CD14-positive monocyte (primary cell): ENCODE results near the gene BCAS4. TPM values are rescaled to one million over a fixed set of nuclear protein-coding genes. Genes with fewer than 3 reads are reported as not detected.
A peak's percentile ranks its signal among the peaks of the same experiment; 100 is the strongest.

ENCODE experiments used
- DNase-seq, 3 donors: peaks; one replicate each; pipeline ENCODE4 v3.0.0-alpha.2; 2011 to 2022
- H2AFZ ChIP-seq: 2 replicates; pipeline ENCODE4 v1.6.0; 2012; ENCODE audit warnings: mild to moderate bottlenecking, low read depth, low read length, inconsistent platforms; ENCODE audit not compliant: insufficient read depth, poor library complexity, severe bottlenecking
- H3K27ac ChIP-seq, 2 donors: 1 replicate in 1 of 2; 2 replicates in 1 of 2; pipeline ENCODE4 v1.5.1; 2012 to 2013; ENCODE audit warnings: low read length in 2 of 2, control low read depth in 1 of 2, inconsistent platforms in 1 of 2, low read depth in 1 of 2, mild to moderate bottlenecking in 1 of 2
- H3K27me3 ChIP-seq, 2 donors: one replicate each; pipeline versions ENCODE4 v1.6.0 to v1.6.1; 2011 to 2013; ENCODE audit warnings: low read length in 2 of 2; ENCODE audit not compliant: control insufficient read depth in 2 of 2, insufficient read depth in 2 of 2
- H3K36me3 ChIP-seq, 2 donors: replicated peaks in 1 of 2; 1 replicate in 1 of 2; 2 replicates in 1 of 2; pipeline versions ENCODE4 v1.5.1 to v1.6.1; 2012 to 2013; ENCODE audit warnings: low read length in 2 of 2, control low read depth in 1 of 2, inconsistent platforms in 1 of 2, mild to moderate bottlenecking in 1 of 2; ENCODE audit not compliant: insufficient read depth in 2 of 2, control insufficient read depth in 1 of 2
- H3K4me1 ChIP-seq, 2 donors: 1 replicate in 1 of 2; 2 replicates in 1 of 2; pipeline versions ENCODE4 v1.5.1 to v1.6.1; 2012 to 2013; ENCODE audit warnings: low read length in 2 of 2, control low read depth in 1 of 2, inconsistent platforms in 1 of 2, mild to moderate bottlenecking in 1 of 2, moderate library complexity in 1 of 2; ENCODE audit not compliant: insufficient read depth in 2 of 2, control insufficient read depth in 1 of 2
- H3K4me2 ChIP-seq: replicated peaks from 2 replicates; pipeline ENCODE3; 2012; ENCODE audit warnings: low read length, moderate library complexity, mild to moderate bottlenecking; ENCODE audit not compliant: poor library complexity, severe bottlenecking; ENCODE audit errors: extremely low read depth
- H3K4me3 ChIP-seq, 3 experiments: fragments of 200-600 bp in 1 of 3; sonication (generic) in 1 of 3; replicated peaks in 1 of 3; 1 replicate in 2 of 3; 2 replicates in 1 of 3; pipeline ENCODE4 v1.5.1; 2011 to 2013; ENCODE audit warnings: low read length in 3 of 3, mild to moderate bottlenecking in 3 of 3, control low read depth in 2 of 3, low read depth in 2 of 3, inconsistent platforms in 1 of 3, moderate library complexity in 1 of 3
- H3K79me2 ChIP-seq: 2 replicates; pipeline ENCODE4 v1.6.0; 2012; ENCODE audit warnings: mild to moderate bottlenecking, control low read depth, inconsistent platforms, low read length, moderate library complexity; ENCODE audit not compliant: insufficient read depth
- H3K9ac ChIP-seq: 2 replicates; pipeline ENCODE4 v1.6.0; 2017; ENCODE audit warnings: low read length, mild to moderate bottlenecking; ENCODE audit not compliant: insufficient read depth, poor library complexity, severe bottlenecking
- H3K9me3 ChIP-seq, 2 donors: replicated peaks in 1 of 2; 1 replicate in 1 of 2; 2 replicates in 1 of 2; pipeline versions ENCODE4 v1.5.1 to v1.6.1; 2012 to 2013; ENCODE audit warnings: low read length in 2 of 2, control low read depth in 1 of 2; ENCODE audit not compliant: control insufficient read depth in 1 of 2, insufficient read depth in 1 of 2
- H4K20me1 ChIP-seq: 2 replicates; pipeline ENCODE4 v1.6.0; 2012; ENCODE audit warnings: mild to moderate bottlenecking, low read length, control low read depth, moderate library complexity; ENCODE audit not compliant: insufficient read depth
- H3K27ac Mint-ChIP-seq, 7 donors: one replicate each; pipeline ENCODE4 v1.8.0; 2020; ENCODE audit warnings: mild to moderate bottlenecking in 7 of 7, mixed read lengths in 7 of 7, moderate library complexity in 6 of 7, inconsistent platforms in 2 of 7
- H3K27me3 Mint-ChIP-seq, 3 donors: one replicate each; pipeline ENCODE4 v1.8.0; 2021 to 2022; ENCODE audit warnings: low read depth in 3 of 3, mild to moderate bottlenecking in 3 of 3, mixed read lengths in 3 of 3, moderate library complexity in 3 of 3, inconsistent platforms in 1 of 3
- H3K36me3 Mint-ChIP-seq, 2 donors: one replicate each; pipeline ENCODE4 v1.8.0; 2020; ENCODE audit warnings: mixed read lengths in 2 of 2, inconsistent platforms in 1 of 2, mild to moderate bottlenecking in 1 of 2
- H3K4me1 Mint-ChIP-seq: one replicate; pipeline ENCODE4 v1.8.0; 2020; ENCODE audit warnings: mild to moderate bottlenecking, mixed read lengths
- H3K4me3 Mint-ChIP-seq, 2 donors: one replicate each; pipeline ENCODE4 v1.8.0; 2020; ENCODE audit warnings: mild to moderate bottlenecking in 2 of 2, mixed read lengths in 2 of 2, moderate library complexity in 1 of 2
- H3K9me3 Mint-ChIP-seq, 7 donors: one replicate each; pipeline ENCODE4 v1.8.0; 2020 to 2022; ENCODE audit warnings: mixed read lengths in 7 of 7, mild to moderate bottlenecking in 6 of 7, moderate library complexity in 6 of 7, inconsistent platforms in 2 of 7
- CTCF ChIP-seq: fragments of 200-600 bp; IDR thresholded peaks from one replicate; pipeline ENCODE4 v1.8.0; 2022; ENCODE audit warnings: antibody characterized with exemption, mild to moderate bottlenecking
- WGBS: methylation state at CpG from one replicate; pipeline ENCODE4 v1.1.5; 2013; ENCODE audit warnings: missing lambda C conversion rate; ENCODE audit not compliant: insufficient coverage; 5-methylcytosine and 5-hydroxymethylcytosine counted together
- intact Hi-C, 2 donors: fragments of 100-400 bp; cut with micrococcal nuclease; formaldehyde crosslinking; loops; one replicate each; pipeline versions ENCODE4 v1.15.0 to v1.15.1; 2023
- polyA plus RNA-seq, 3 donors: library from polyadenylated mRNA; depleted of rRNA in 1 of 3; unstranded in 2 of 3; stranded (reverse) in 1 of 3; fragments of 300-500 nt in 2 of 3; fragments of >200 nt in 1 of 3; fragmentation: Illumina TruSeq in 2 of 3; gene quantifications; 1 replicate in 2 of 3; 2 replicates in 1 of 3; pipeline ENCODE4 v1.2.3, GENCODE V29; 2012 to 2021

BCAS4 gene
- polyA plus RNA-seq, 3 donors, result 0.16 to 1.0 (median 0.69) TPM

- Mint-ChIP-seq H3K4me3 (no peak overlapping the region), H3K27ac (peak overlapping the region in 2 of 7 donors; percentile 31 to 46), H3K36me3 (peaks cover 0 to 2% of the 10 kb centered on the region in 2 donors), H3K27me3 (peaks cover 0 to 3% (median 2%) of the 10 kb centered on the region in 3 donors), H3K9me3 (no peaks in the 10 kb centered on the region), H3K4me1 (peaks cover 6% of the 10 kb centered on the region)
- no peak overlapping the region for H3K4me2 ChIP-seq
- H3K4me1 ChIP-seq, result peaks cover 4 to 5% of the 10 kb centered on the region in 2 donors
- no peaks in the 10 kb centered on the region for H3K79me2 ChIP-seq
- no peaks in the 10 kb centered on the region for H4K20me1 ChIP-seq
- no peak overlapping the region for H3K9ac ChIP-seq
- H3K4me3 ChIP-seq, result no peak overlapping the region
- intact Hi-C loops, result no loop called here
- no peaks in the 10 kb centered on the region for H3K36me3 ChIP-seq
- TF ChIP-seq CTCF, result no peak
- no peaks in the 10 kb centered on the region for H3K9me3 ChIP-seq
- no peak overlapping the region for H2AFZ ChIP-seq
- 93% methylated on average over 7 of the region's 9 CpGs for WGBS
- no peaks in the 10 kb centered on the region for H3K27me3 ChIP-seq
- H3K27ac ChIP-seq, result no peak overlapping the region
- no peak for DNase-seq
Measured at GRCh38 chr20:50843331-50844276, 48.7 kb downstream of the BCAS4 start.

- no peak for DNase-seq
- no peaks in the 10 kb centered on the region for H3K9me3 Mint-ChIP-seq
- Histone ChIP-seq H4K20me1 (no peaks in the 10 kb centered on the region), H2AFZ (no peak overlapping the region), H3K27me3 (no peaks in the 10 kb centered on the region), H3K9me3 (no peaks in the 10 kb centered on the region), H3K36me3 (no peaks in the 10 kb centered on the region), H3K4me1 (peaks cover 12 to 13% of the 10 kb centered on the region in 2 donors), H3K4me3 (no peak overlapping the region), H3K27ac (no peak overlapping the region), H3K79me2 (no peaks in the 10 kb centered on the region), H3K4me2 (no peak overlapping the region), H3K9ac (no peak overlapping the region)
- H3K27me3 Mint-ChIP-seq, result peaks cover 0 to 4% (median 3%) of the 10 kb centered on the region in 3 donors
- H3K27ac Mint-ChIP-seq, result peak overlapping the region in 1 of 7 donors; percentile 24
- no peak overlapping the region for H3K4me3 Mint-ChIP-seq
- intact Hi-C loops, result no loop called here
- H3K36me3 Mint-ChIP-seq, result peaks cover 0 to 2% of the 10 kb centered on the region in 2 donors
- WGBS, result 95% methylated on average over 8 of the region's 9 CpGs
- peaks cover 16% of the 10 kb centered on the region for H3K4me1 Mint-ChIP-seq
- no peak for TF ChIP-seq CTCF
Measured at GRCh38 chr20:50844430-50845100, 49.7 kb downstream of the BCAS4 start.
